Activated CD4-positive, alpha-beta T cell treated with anti-CD3 and anti-CD28 coated beads for 48 hours (primary cell): ENCODE measurements around the gene PTPRQ.
"Not testable (repeated sequence)": the region's sequence is repeated elsewhere in the genome, so short reads cannot be mapped to it uniquely, and the experiment has no call there.

Experiments
- DNase-seq: peaks from one replicate; pipeline ENCODE4 v3.0.0-alpha.2; 2020

PTPRQ gene

GRCh38 chr12:80648881-80649280, 204.8 kb downstream of the PTPRQ start:
- no peak for DNase-seq

- no peak for DNase-seq
Observed at GRCh38 chr12:80655751-80656150, 211.7 kb downstream of the PTPRQ start.

- DNase-seq, result no peak
Observed at GRCh38 chr12:80659512-80660063, 215.6 kb downstream of the PTPRQ start.

GRCh38 chr12:80662586-80662985, 218.6 kb downstream of the PTPRQ start:
- DNase-seq, result no peak

- no peak for DNase-seq
Observed at GRCh38 chr12:80670214-80670613, 226.2 kb downstream of the PTPRQ start.

- not testable (repeated sequence) for DNase-seq
Observed at GRCh38 chr12:80676042-80676636, 232.1 kb downstream of the PTPRQ start.

GRCh38 chr12:80676856-80677255, 232.8 kb downstream of the PTPRQ start:
- DNase-seq, result no peak

GRCh38 chr12:80677994-80678393, 234.0 kb downstream of the PTPRQ start:
- DNase-seq, result no peak

GRCh38 chr12:80679346-80680131, 235.5 kb downstream of the PTPRQ start:
- no peak for DNase-seq

- DNase-seq, result no peak
Observed at GRCh38 chr12:80681287-80681686, 237.3 kb downstream of the PTPRQ start.

- no peak for DNase-seq
Observed at GRCh38 chr12:80681786-80682185, 237.8 kb downstream of the PTPRQ start.

GRCh38 chr12:80684077-80684495, 240.1 kb downstream of the PTPRQ start:
- DNase-seq, result no peak

GRCh38 chr12:80690090-80690489, 246.1 kb downstream of the PTPRQ start:
- no peak for DNase-seq

- DNase-seq, result no peak
Observed at GRCh38 chr12:80690513-80690912, 246.5 kb downstream of the PTPRQ start.

- DNase-seq, result no peak
Observed at GRCh38 chr12:80692114-80692513, 248.1 kb downstream of the PTPRQ start.

- no peak for DNase-seq
Observed at GRCh38 chr12:80697270-80697887, 253.3 kb downstream of the PTPRQ start.

- DNase-seq, result no peak
Observed at GRCh38 chr12:80698256-80698655, 254.2 kb downstream of the PTPRQ start.

- DNase-seq, result no peak
Observed at GRCh38 chr12:80698847-80699542, 255.0 kb downstream of the PTPRQ start.

- no peak for DNase-seq
Observed at GRCh38 chr12:80700327-80700726, 256.3 kb downstream of the PTPRQ start.

GRCh38 chr12:80701388-80701787, 257.4 kb downstream of the PTPRQ start:
- no peak for DNase-seq

- DNase-seq, result no peak
Observed at GRCh38 chr12:80702889-80703805, 259.1 kb downstream of the PTPRQ start.

- no peak for DNase-seq
Observed at GRCh38 chr12:80704420-80704819, 260.4 kb downstream of the PTPRQ start.
